CD4-positive, alpha-beta T cell treated with Interleukin-1 beta for 1 hour (primary cell): ENCODE data around the gene STXBP6.
"Not testable (repeated sequence)": the region's sequence is repeated elsewhere in the genome, so short reads cannot be mapped to it uniquely, and the experiment has no call there.

Source experiments
- DNase-seq, 2 donors: peaks; one replicate each; pipeline ENCODE4 v3.0.0-alpha.2; 2020 to 2022

STXBP6 gene

GRCh38 chr14:24850072-24850471 lies 199.9 kb downstream of the STXBP6 start:
- no peak for DNase-seq

DNA sequence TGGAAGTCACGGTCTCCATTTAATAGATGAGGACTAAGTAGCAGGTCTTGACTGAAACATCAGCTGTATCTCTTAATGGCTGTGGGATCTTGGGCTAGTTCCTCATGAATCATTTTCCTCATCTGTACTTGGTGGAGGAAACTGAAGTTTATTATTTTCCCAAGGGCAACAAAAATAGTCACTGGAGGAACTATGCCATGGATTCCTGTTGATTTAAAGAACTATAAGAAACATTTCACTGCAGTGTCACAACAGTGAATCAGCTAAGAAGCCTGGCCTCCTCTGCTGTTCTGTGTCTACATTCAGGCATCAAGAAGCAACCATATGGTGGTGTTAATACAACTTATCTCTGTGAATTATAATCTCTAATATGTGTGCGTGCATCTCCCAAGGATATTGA lies 200.5 kb downstream of the STXBP6 start:
- DNase-seq, result no peak

DNA sequence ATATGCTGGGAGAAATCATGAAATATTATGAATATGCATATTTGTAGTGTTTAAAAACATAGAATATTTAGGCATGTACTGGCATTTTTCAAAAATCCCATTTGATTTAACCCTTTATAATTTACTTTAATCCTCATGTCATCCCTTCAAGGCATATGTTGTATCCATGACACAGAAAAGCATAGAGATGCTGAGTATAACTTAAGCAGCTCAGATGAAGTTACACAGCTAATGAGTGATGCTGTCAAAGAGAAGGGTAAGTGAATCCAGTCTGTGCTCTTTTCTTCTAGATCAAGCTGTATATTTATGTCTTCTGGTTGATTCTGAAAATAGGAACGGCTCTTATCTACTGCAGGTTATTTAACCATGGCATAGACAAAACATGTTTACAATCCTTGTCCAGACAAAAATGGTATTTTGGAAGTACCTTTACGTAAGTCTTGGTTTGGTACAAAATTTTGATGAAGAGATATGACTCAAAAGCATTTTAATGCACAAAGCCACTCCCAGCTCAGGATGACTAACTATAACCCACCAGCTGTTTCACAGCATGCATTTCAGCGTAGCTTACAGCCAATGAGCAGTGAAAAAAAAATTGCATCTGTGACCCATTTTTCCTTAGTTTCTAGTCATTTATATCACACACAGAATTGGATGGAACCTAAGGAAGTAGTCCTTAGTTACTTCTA lies 201.7 kb downstream of the STXBP6 start:
- no peak for DNase-seq

DNA sequence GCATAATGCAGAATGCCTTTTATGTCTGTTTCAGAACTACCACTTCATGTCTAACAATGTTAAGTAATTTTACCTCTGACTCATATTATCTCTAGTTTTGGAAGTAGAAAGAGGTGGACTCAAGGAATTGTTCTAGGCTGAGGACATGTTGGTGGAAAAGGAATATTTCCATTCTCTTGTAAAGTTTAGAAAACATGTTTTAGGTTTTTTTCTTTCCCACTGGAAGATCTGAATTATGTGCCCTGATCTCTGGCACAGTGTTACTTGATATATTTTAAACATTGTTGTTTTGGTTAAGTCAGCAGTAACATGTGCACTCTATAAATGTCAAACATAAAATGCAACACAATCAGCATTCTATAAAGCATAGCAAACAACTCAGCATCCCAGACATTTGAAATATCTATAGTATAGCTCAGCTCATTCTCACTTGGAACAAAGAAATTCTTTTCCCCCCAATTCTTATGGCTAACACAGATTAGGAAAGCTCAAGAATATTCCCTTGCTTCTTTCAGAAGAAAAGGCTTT lies 202.3 kb downstream of the STXBP6 start:
- no peak for DNase-seq

- no peak for DNase-seq
These were observed 203.7 kb downstream of the STXBP6 start for GRCh38 chr14:24846261-24846660.

- DNase-seq, result no peak
These were observed 204.1 kb downstream of the STXBP6 start for GRCh38 chr14:24845851-24846250.

GRCh38 chr14:24844011-24844410 lies 205.9 kb downstream of the STXBP6 start:
- DNase-seq, result no peak

DNA sequence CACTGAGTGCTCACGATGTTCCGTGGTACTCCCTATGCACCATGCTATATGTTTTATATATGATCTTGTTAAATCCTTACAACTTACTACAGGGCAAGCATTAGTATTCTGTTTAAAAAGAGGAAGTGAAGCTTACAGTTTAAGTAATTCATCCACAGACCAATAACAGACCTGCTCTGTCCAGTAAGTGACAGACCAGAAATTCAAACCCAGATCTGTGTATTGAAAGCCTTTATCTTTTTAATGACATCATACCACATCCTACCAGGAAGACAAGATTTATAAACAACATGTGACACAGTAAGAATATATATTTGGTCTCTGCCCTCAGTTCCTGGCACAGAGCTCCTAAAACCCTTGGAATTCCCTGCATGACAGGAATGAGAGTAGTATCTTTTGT lies 206.5 kb downstream of the STXBP6 start:
- no peak for DNase-seq

GRCh38 chr14:24840204-24840893 lies 209.6 kb downstream of the STXBP6 start:
- no peak for DNase-seq

DNA sequence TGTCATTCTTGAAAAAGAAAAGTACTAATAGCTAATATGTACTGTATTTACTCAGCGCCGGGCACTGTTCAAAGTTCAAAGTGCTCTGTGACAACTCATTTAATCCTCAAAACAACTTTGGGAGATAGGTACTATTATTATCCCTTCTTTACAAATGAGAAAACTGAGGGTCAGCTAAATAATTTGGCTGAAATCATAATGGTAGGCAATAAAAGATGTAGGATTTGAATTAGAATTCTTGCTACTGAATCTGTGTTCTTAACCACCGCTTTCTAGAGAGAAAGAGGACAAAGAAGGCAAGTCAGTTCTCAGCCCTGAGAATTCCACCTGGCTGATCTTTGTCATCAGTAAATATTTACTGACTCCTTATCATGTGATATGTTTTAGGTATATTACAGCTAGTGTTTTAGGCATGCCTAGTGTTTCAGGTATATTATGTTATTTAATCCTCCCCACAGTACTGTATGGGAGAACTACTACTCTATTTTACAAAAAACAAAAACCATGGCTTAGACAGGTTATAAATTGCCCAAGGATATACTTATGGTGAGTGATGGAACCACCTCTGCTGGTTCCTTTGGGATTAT lies 210.2 kb downstream of the STXBP6 start:
- no peak for DNase-seq

- DNase-seq, result no peak
These were observed 210.9 kb downstream of the STXBP6 start for GRCh38 chr14:24838945-24839616.

DNA sequence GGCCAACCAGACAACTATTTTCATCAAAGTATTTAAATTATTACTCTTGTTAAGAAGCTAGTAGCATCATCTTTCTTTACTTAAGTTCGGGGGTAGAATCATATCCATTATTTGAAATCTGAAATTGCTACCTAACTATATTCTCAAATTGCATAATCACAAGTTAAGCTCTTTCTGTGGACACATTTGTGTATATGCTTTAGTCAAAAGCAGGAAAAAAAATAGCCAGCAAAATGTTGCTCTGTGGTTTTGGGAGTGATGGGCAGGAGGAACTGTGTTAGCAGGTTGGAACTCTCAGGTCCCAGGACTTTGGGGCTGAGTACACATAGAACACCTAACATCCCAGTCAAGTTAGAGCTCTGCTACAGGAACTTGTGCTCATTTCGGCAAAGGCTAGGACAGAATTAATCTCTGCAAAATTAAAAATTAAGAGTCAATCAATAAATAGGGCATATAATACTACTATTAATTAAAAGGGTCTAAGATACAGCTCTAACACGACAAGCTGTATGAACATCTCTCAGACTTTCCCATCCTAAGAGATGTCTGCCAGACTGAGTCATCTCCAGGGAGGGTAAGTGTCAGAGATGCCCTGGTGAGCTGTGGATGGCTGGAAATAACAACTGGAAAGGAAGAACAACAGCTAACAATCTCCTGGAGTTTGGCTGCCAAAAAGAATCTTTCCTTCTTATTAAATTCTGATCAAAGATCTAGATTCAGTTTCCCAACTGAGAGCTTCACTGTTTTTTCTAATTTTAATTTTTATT lies 212.5 kb downstream of the STXBP6 start:
- no peak for DNase-seq

DNA sequence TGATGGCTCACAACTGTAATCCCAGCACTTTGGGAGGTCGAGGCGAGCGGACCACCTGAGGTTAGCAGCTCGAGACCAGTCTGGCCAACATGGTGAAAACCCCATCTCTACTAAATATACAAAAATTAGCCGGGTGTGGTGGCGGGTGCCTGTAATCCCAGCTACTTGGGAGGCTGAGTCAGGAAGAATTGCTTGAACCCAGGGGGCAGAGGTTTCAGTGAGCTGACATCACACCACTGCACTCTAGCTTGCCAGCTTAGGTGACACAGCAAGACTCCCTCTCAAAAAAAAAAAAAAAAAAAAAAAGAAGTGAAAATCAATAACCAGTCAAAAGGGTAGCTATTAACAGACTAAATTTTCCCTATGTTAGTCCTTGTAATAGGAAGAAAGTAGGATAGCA lies 213.6 kb downstream of the STXBP6 start:
- not testable (repeated sequence) for DNase-seq

GRCh38 chr14:24834956-24835355 lies 215.0 kb downstream of the STXBP6 start:
- DNase-seq, result no peak

GRCh38 chr14:24833385-24833784 lies 216.6 kb downstream of the STXBP6 start:
- DNase-seq, result no peak

DNA sequence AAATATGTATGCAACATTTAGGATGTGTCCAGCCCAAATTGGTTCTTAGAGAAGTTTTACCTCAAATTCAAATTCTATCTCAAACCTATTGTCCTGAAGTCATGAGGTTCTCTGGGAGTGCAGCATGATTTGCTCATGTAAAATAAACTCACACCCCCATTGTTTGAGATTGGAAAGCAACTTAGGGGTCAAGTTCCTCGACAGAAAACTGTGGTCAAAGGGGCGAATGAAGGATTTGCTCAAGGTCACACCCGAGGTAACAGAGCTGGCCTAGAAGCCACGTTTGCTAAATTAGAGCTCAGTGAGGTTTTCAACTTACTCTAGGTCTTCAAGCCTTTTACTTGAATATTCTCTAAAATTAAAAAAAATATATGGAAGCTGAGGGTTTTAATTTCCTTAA lies 218.3 kb downstream of the STXBP6 start:
- DNase-seq, result no peak

DNA sequence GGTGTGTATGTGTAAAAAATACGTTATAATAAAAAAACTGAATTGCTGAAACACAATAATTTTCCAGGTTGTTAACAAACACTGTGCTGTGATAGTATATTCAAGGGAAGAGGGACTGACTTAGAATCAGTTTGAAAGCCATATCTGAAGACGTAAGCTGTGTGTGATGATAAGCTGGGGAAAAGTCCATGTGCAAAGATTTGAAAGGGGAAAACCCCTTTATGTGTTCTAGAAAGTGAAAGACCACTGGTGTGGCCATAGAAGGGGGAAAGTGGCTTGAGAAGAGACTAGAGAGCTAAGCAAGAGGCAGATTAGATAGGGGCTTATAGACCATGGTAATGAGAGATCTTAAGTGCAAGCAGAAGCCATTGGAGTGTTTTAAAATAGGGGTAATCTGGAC lies 220.1 kb downstream of the STXBP6 start:
- no peak for DNase-seq

GRCh38 chr14:24828486-24828885 lies 221.5 kb downstream of the STXBP6 start:
- no peak for DNase-seq

- DNase-seq, result no peak
These were observed 223.6 kb downstream of the STXBP6 start for GRCh38 chr14:24826390-24826789.

- DNase-seq, result no peak
These were observed 229.3 kb downstream of the STXBP6 start for GRCh38 chr14:24820616-24821015.

DNA sequence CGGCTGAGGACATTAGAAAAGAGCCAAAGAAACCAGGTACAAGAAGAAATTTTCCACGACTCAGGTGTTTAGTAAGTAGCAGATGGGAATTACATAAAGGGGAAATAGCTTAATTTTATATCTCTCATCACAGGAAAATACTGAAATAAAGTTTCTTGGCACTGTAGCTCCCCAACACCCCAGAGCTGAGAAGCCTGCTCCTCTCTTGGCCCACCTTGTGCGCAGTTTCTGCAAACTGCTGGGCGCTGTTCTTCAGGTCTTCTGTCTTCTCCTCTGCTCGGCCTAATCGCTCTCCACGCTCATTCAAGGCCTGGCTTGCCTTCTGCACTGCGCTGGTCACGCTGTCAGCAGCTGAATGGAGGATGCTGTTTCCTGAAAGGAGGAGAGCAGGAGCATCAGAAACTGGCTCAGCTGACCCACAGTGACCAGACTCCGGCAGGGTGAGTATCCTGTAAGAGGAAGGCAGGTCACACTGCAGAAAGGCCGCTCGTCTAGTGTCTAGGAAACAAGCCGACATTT lies 231.1 kb downstream of the STXBP6 start:
- DNase-seq, result no peak

DNA sequence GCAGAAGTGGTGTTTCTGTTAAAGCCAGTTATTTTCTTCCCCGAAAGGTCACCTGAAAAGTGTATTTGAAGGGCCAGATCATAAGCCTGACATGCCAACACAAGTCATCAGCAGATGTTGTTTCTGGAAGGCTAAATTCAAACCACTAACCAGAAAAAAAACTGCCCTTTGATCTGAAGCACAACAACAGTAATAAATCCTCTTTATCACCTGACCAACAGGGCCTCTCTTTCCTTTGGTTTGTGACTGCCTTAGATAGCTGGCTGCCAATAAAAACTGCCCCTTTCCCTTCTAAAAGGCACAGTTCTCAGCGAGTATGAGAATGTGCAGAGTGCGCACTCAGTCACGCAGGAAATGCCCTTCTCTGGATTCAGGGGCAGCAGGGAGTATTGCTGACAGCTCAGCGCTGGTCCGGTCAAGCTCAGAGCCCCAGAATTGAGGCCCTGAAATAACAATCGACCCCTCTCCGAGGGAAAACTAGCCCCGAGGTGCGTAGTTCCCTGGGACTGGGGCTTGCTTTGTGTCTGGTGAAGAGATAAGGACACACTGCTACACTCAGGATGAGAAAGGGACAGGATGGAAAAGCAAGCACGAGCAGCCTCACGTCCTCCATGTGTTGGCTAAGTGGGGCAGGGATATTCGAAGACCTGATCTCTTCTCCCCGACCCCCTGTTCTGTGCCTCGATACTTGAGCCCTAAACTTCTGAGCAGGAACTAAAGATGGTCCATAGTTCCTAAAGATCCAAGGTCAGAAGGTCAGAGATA lies 231.7 kb downstream of the STXBP6 start:
- DNase-seq, result no peak
